ENCODE measurements around the gene REEP3.

REEP3 gene

DNA sequence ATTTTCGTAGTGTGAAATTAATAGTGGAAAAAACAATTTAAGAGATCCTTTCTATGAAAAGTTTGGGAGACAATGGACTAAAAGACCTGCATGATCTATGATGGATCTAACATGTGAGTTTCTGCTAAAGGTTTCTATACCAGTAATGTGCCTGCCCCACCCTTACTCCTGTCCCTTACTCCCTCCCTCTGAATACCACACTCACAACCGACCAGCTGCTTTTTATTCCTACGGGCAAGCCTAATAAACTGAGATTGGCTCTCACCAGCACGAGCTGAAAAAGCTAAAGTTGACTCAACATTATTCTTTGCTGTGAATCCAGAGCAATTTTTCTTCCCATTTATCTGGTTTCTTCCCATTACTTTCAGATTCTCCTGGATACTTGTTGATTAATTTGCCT, 17.8 kb upstream of the REEP3 start:
- Histone ChIP-seq H3K9me3 (ENCODE audit: control insufficient read depth, low read length) (no peaks in the 10 kb centered on the region), H3K36me3 (ENCODE audit: control insufficient read depth, insufficient read depth, low read length) (no peaks in the 10 kb centered on the region), H3K27ac (no peak overlapping the region), H3K27me3 (ENCODE audit: control insufficient read depth, insufficient read depth, low read length) (no peaks in the 10 kb centered on the region), H3K79me2 (peaks cover 51% of the 10 kb centered on the region), H2AFZ (no peak overlapping the region), H3K4me3 (ENCODE audit: low read depth, low read length) (no peak overlapping the region), H3K4me2 (ENCODE audit: low read length) (no peak overlapping the region), H3K4me1 (peaks cover 16% of the 10 kb centered on the region), H3K9ac (no peak overlapping the region)
- TF ChIP-seq, protein P1, sequence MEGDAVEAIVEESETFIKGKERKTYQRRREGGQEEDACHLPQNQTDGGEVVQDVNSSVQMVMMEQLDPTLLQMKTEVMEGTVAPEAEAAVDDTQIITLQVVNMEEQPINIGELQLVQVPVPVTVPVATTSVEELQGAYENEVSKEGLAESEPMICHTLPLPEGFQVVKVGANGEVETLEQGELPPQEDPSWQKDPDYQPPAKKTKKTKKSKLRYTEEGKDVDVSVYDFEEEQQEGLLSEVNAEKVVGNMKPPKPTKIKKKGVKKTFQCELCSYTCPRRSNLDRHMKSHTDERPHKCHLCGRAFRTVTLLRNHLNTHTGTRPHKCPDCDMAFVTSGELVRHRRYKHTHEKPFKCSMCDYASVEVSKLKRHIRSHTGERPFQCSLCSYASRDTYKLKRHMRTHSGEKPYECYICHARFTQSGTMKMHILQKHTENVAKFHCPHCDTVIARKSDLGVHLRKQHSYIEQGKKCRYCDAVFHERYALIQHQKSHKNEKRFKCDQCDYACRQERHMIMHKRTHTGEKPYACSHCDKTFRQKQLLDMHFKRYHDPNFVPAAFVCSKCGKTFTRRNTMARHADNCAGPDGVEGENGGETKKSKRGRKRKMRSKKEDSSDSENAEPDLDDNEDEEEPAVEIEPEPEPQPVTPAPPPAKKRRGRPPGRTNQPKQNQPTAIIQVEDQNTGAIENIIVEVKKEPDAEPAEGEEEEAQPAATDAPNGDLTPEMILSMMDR (IDR thresholded peaks at IDR 0.05): no peak

DNA sequence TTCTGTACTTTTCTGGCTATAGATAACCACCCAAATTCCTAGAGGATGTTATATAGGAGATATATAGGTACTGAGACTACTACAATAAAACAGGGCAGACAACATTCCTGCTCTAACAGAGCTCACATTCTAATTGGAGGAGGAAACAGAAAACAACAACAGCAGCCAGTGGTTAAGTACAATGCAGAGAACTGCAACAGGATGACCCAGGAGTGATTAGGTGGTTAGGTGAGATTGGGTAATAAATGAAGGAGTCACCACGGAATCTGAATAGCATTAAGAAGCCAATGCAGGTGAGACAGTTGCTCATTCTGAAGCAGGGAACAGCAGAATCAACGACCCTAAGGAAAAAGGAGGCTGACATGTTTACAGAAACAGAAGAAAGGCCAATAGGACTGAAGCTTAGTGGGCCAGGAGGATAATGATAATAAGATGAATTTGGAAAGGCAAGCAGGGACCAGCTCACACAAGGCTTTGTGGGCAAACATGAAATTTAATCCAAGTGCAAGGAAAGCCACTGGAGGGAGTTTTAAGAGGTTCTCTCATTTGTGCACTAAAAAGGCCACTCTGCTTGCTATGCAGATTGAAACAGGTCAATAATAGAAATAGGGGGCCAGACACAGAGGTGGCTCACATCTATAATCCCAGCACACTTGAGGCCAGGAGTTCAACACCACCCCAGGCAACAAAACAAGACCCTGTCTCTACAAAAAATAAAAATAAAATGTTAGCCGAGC, 16.9 kb upstream of the REEP3 start:
- Histone ChIP-seq H3K36me3 (ENCODE audit: control insufficient read depth, insufficient read depth, low read length) (no peaks in the 10 kb centered on the region), H3K27ac (no peak overlapping the region), H3K9ac (no peak overlapping the region), H3K4me1 (peaks cover 12% of the 10 kb centered on the region), H3K79me2 (peaks cover 58% of the 10 kb centered on the region), H3K4me2 (ENCODE audit: low read length) (no peak overlapping the region), H2AFZ (no peak overlapping the region), H3K4me3 (ENCODE audit: low read depth, low read length) (no peak overlapping the region), H3K9me3 (ENCODE audit: control insufficient read depth, low read length) (no peaks in the 10 kb centered on the region), H3K27me3 (ENCODE audit: control insufficient read depth, insufficient read depth, low read length) (no peaks in the 10 kb centered on the region)
- TF ChIP-seq, protein P1 (IDR thresholded peaks at IDR 0.05): no peak

DNA sequence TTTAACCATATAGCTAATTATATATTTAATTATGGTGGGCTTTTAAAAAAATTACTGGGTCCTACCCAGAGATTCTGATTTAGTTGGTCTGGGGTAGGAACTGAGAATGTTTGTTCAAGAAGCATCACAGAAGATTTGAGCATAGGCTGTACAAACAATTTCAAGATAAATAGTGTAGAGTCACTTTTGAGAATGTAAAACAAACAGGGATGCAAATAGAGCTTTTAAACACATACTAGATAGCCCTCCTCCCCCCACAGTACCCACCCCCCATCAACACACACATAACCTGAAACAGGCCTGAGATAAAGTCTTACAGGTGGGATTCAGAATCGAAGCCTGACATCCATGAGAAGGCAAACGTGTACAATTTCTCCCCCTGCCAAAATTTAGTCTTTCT, 15.6 kb upstream of the REEP3 start:
- Histone ChIP-seq H3K4me1 (peaks cover 12% of the 10 kb centered on the region), H2AFZ (no peak overlapping the region), H3K27me3 (ENCODE audit: control insufficient read depth, insufficient read depth, low read length) (no peaks in the 10 kb centered on the region), H3K9ac (no peak overlapping the region), H3K4me3 (ENCODE audit: low read depth, low read length) (no peak overlapping the region), H3K27ac (no peak overlapping the region), H3K4me2 (ENCODE audit: low read length) (no peak overlapping the region), H3K79me2 (peaks cover 66% of the 10 kb centered on the region), H3K36me3 (ENCODE audit: control insufficient read depth, insufficient read depth, low read length) (no peaks in the 10 kb centered on the region), H3K9me3 (ENCODE audit: control insufficient read depth, low read length) (no peaks in the 10 kb centered on the region)
- TF ChIP-seq, protein P1 (IDR thresholded peaks at IDR 0.05): no peak

DNA sequence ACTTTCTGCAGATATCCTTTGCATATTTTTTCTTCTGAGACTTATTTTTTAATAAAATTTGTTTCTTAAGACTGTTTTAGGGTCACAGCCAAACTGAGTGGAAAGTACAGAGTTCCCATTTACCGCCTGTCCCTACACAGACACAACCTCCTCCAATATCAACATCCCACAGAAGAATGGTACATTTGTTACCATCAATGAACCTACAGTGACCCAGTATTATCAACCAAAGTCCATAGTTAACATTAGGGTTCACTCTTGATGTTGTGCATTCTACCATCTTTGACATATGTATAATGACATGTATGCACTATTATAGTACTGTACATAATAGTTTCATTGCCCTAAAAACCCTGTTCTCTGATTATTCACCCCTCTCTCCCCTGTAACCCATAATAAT, 14.6 kb upstream of the REEP3 start:
- Histone ChIP-seq H3K9me3 (ENCODE audit: control insufficient read depth, low read length) (no peaks in the 10 kb centered on the region), H3K4me1 (peaks cover 12% of the 10 kb centered on the region), H3K27ac (no peak overlapping the region), H3K79me2 (peaks cover 76% of the 10 kb centered on the region), H3K27me3 (ENCODE audit: control insufficient read depth, insufficient read depth, low read length) (no peaks in the 10 kb centered on the region), H3K36me3 (ENCODE audit: control insufficient read depth, insufficient read depth, low read length) (no peaks in the 10 kb centered on the region), H3K4me3 (ENCODE audit: low read depth, low read length) (no peak overlapping the region), H2AFZ (no peak overlapping the region), H3K4me2 (ENCODE audit: low read length) (no peak overlapping the region), H3K9ac (no peak overlapping the region)
- TF ChIP-seq, protein P1 (IDR thresholded peaks at IDR 0.05): no peak

Measured in parathyroid adenoma (tissue), 2 donors.